H9 (cell line): ENCODE results near the gene C3orf70. TPM values are rescaled to one million over a fixed set of nuclear protein-coding genes. Genes with fewer than 3 reads are reported as not detected.

Experiments used
- DNase-seq: peaks from one replicate; pipeline ENCODE4 v3.0.0-alpha.2; 2017
- H2AFZ ChIP-seq: one replicate; pipeline ENCODE4 v1.6.1; 2013; ENCODE audit warnings: mild to moderate bottlenecking, low read length, control low read depth, moderate library complexity
- H2AK5ac ChIP-seq: 2 replicates; pipeline ENCODE4 v1.6.1; 2013; ENCODE audit warnings: low read length, control low read depth, mixed read lengths; ENCODE audit not compliant: insufficient read length
- H2BK120ac ChIP-seq: one replicate; pipeline ENCODE4 v1.6.1; 2013; ENCODE audit warnings: low read depth, mild to moderate bottlenecking, low read length, control low read depth, inconsistent platforms; ENCODE audit not compliant: poor library complexity, severe bottlenecking
- H2BK12ac ChIP-seq: 2 replicates; pipeline ENCODE4 v1.6.1; 2013; ENCODE audit warnings: low read length, control low read depth, mixed read lengths, low read depth; ENCODE audit not compliant: insufficient read length
- H2BK15ac ChIP-seq: 2 replicates; pipeline ENCODE4 v1.6.1; 2013; ENCODE audit warnings: low read depth, low read length, control low read depth
- H2BK20ac ChIP-seq: one replicate; pipeline ENCODE4 v1.6.1; 2013; ENCODE audit warnings: low read depth, mild to moderate bottlenecking, low read length, control low read depth, inconsistent platforms; ENCODE audit not compliant: poor library complexity, severe bottlenecking
- H2BK5ac ChIP-seq: 2 replicates; pipeline ENCODE4 v1.6.1; 2013; ENCODE audit warnings: low read length, control low read depth, mixed read lengths; ENCODE audit not compliant: insufficient read length
- H3K14ac ChIP-seq: 2 replicates; pipeline ENCODE4 v1.6.1; 2013; ENCODE audit warnings: low read length, control low read depth; ENCODE audit not compliant: insufficient read depth
- H3K18ac ChIP-seq: 2 replicates; pipeline ENCODE4 v1.6.1; 2013; ENCODE audit warnings: low read depth, mild to moderate bottlenecking, mixed read lengths, low read length, control low read depth; ENCODE audit not compliant: insufficient read length
- H3K23ac ChIP-seq: 2 replicates; pipeline ENCODE4 v1.6.1; 2013; ENCODE audit warnings: low read length, control low read depth, mixed read lengths, low read depth; ENCODE audit not compliant: insufficient read length
- H3K23me2 ChIP-seq: 2 replicates; pipeline ENCODE4 v1.6.1; 2013; ENCODE audit warnings: low read depth, mild to moderate bottlenecking, mixed read lengths, low read length, control low read depth; ENCODE audit not compliant: insufficient read length, poor library complexity, severe bottlenecking
- H3K27ac ChIP-seq: 2 replicates; pipeline ENCODE4 v1.5.1; 2013; ENCODE audit warnings: low read length, control low read depth, mixed read lengths, low read depth; ENCODE audit not compliant: insufficient read length
- H3K27me3 ChIP-seq: 2 replicates; pipeline ENCODE4 v1.6.1; 2013; ENCODE audit warnings: low read length, control low read depth, inconsistent platforms; ENCODE audit not compliant: insufficient read depth
- H3K4ac ChIP-seq: 2 replicates; pipeline ENCODE4 v1.6.1; 2013; ENCODE audit warnings: low read depth, mild to moderate bottlenecking, control low read depth, inconsistent platforms, low read length, moderate library complexity
- H3K4me1 ChIP-seq: 2 replicates; pipeline ENCODE4 v1.6.1; 2013; ENCODE audit warnings: low read length, control low read depth, inconsistent platforms; ENCODE audit not compliant: insufficient read depth
- H3K4me2 ChIP-seq: 2 replicates; pipeline ENCODE4 v1.6.1; 2013; ENCODE audit warnings: low read length, control low read depth, mixed read lengths; ENCODE audit not compliant: insufficient read length, insufficient read depth
- H3K56ac ChIP-seq: 2 replicates; pipeline ENCODE4 v1.6.1; 2013; ENCODE audit warnings: low read depth, mild to moderate bottlenecking, mixed read lengths, low read length, control low read depth; ENCODE audit not compliant: insufficient read length
- H3K79me1 ChIP-seq: 2 replicates; pipeline ENCODE4 v1.6.1; 2013; ENCODE audit warnings: low read depth, mild to moderate bottlenecking, moderate library complexity, low read length, control low read depth, inconsistent platforms; ENCODE audit not compliant: insufficient read depth, poor library complexity, severe bottlenecking
- H3K79me2 ChIP-seq: 2 replicates; pipeline ENCODE4 v1.6.1; 2013; ENCODE audit warnings: low read length, control low read depth, inconsistent platforms; ENCODE audit not compliant: insufficient read depth
- H3K9ac ChIP-seq: 2 replicates; pipeline ENCODE4 v1.6.1; 2013; ENCODE audit warnings: low read length, control low read depth, mixed read lengths; ENCODE audit not compliant: insufficient read length; ENCODE audit errors: extremely low read depth
- H3K9me3 ChIP-seq: one replicate; pipeline ENCODE4 v1.6.1; 2013; ENCODE audit warnings: low read depth, low read length, inconsistent platforms; ENCODE audit not compliant: control insufficient read depth
- H3T11ph ChIP-seq: one replicate; pipeline ENCODE4 v1.6.1; 2013; ENCODE audit warnings: mild to moderate bottlenecking, low read length, control low read depth, inconsistent platforms
- H4K20me1 ChIP-seq: one replicate; pipeline ENCODE4 v1.6.1; 2013; ENCODE audit not compliant: control insufficient read depth, insufficient read length, insufficient read depth
- H4K5ac ChIP-seq: 2 replicates; pipeline ENCODE4 v1.6.1; 2013; ENCODE audit warnings: low read depth, mild to moderate bottlenecking, mixed read lengths, low read length, control low read depth; ENCODE audit not compliant: insufficient read length
- H4K8ac ChIP-seq: replicated peaks from 2 replicates; pipeline ENCODE4 v1.6.1; 2013; ENCODE audit warnings: low read length, control low read depth, mixed read lengths, low read depth; ENCODE audit not compliant: insufficient read length
- H4K91ac ChIP-seq: 2 replicates; pipeline ENCODE4 v1.6.1; 2013; ENCODE audit warnings: low read depth, mild to moderate bottlenecking, moderate library complexity, mixed read lengths, low read length, control low read depth; ENCODE audit not compliant: insufficient read length
- H3K27ac Mint-ChIP-seq, 3 experiments: 2 replicates in 2 of 3; 3 replicates in 1 of 3; pipeline ENCODE4 v1.8.0; 2020 to 2021; ENCODE audit warnings: mixed read lengths in 3 of 3, mild to moderate bottlenecking in 1 of 3, moderate library complexity in 1 of 3
- H3K27me3 Mint-ChIP-seq: 2 replicates; pipeline ENCODE4 v1.8.0; 2021; ENCODE audit warnings: low read depth, mild to moderate bottlenecking, moderate library complexity, mixed read lengths
- H3K36me3 Mint-ChIP-seq, 3 experiments: 2 replicates in 2 of 3; 3 replicates in 1 of 3; pipeline ENCODE4 v1.8.0; 2020 to 2021; ENCODE audit warnings: low read depth in 3 of 3, mixed read lengths in 3 of 3; ENCODE audit not compliant: insufficient read depth in 1 of 3
- H3K4me1 Mint-ChIP-seq, 2 experiments: 2 replicates each; pipeline ENCODE4 v1.8.0; 2020; ENCODE audit warnings: mixed read lengths in 2 of 2
- H3K4me3 Mint-ChIP-seq, 2 experiments: 2 replicates in 1 of 2; 3 replicates in 1 of 2; pipeline ENCODE4 v1.8.0; 2020 to 2021; ENCODE audit warnings: mild to moderate bottlenecking in 2 of 2, mixed read lengths in 2 of 2, moderate library complexity in 1 of 2
- H3K9me3 Mint-ChIP-seq, 2 experiments: 2 replicates in 1 of 2; 3 replicates in 1 of 2; pipeline ENCODE4 v1.8.0; 2020; ENCODE audit warnings: mild to moderate bottlenecking in 2 of 2, mixed read lengths in 2 of 2, moderate library complexity in 1 of 2
- CTCF ChIP-seq: fragments of 200-600 bp; sonication (generic); conservative IDR thresholded peaks from 3 replicates; pipeline ENCODE4 v1.8.0; 2021; ENCODE audit warnings: antibody characterized with exemption, mild to moderate bottlenecking
- WGBS: extraction: QIAGEN DNeasy Blood & Tissue Kit; methylation state at CpG from one replicate; pipeline ENCODE4 v1.1.7; 2013; ENCODE audit warnings: missing lambda C conversion rate, low lambda C conversion rate, mixed read lengths; ENCODE audit not compliant: insufficient read length; ENCODE audit errors: extremely low coverage; 5-methylcytosine and 5-hydroxymethylcytosine counted together
- total RNA-seq: library from RNA; stranded (reverse); gene quantifications from 2 replicates; pipeline ENCODE4 v1.2.1, GENCODE V29; 2021

The C3orf70 gene
- total RNA-seq, 1 experiment from 2014 or later = 0.52 TPM

- Histone ChIP-seq H2BK15ac (no peak overlapping the region), H2BK120ac (no peak overlapping the region), H3K9ac (no peak overlapping the region), H4K5ac (no peak overlapping the region), H3K14ac (no peak overlapping the region), H3K79me1 (no peaks in the 10 kb centered on the region), H3K4me1 (no peaks in the 10 kb centered on the region), H3K56ac (no peak overlapping the region), H3K4ac (no peak overlapping the region), H3K27me3 (no peaks in the 10 kb centered on the region), H2BK5ac (no peak overlapping the region), H2BK20ac (no peak overlapping the region), H4K91ac (no peak overlapping the region), H3K9me3 (no peaks in the 10 kb centered on the region), H3K4me2 (no peak overlapping the region), H2BK12ac (no peak overlapping the region), H2AK5ac (no peak overlapping the region), H3K27ac (no peak overlapping the region), H3K23me2 (no peaks in the 10 kb centered on the region), H4K20me1 (no peaks in the 10 kb centered on the region), H3T11ph (no peak overlapping the region), H3K79me2 (no peaks in the 10 kb centered on the region), H3K23ac (no peak overlapping the region), H3K18ac (no peak overlapping the region), H2AFZ (no peak overlapping the region), H4K8ac (no peak overlapping the region)
- no peak overlapping the region for H3K4me3 Mint-ChIP-seq
- peaks cover 0 to 5% of the 10 kb centered on the region in 2 experiments; a peak in 2 of 5 replicates for H3K9me3 Mint-ChIP-seq
- WGBS = no CpG with 5 or more reads among the region's 3 CpGs
- no peak for TF ChIP-seq CTCF
- no peak overlapping the region for H3K27ac Mint-ChIP-seq
- DNase-seq = no peak
- no peaks in the 10 kb centered on the region; a peak in 1 of 7 replicates for H3K36me3 Mint-ChIP-seq
- no peaks in the 10 kb centered on the region for H3K4me1 Mint-ChIP-seq
- no peaks in the 10 kb centered on the region; the same call in none of the 2 replicates for H3K27me3 Mint-ChIP-seq
Observed at GRCh38 chr3:185120126-185120525, 32.7 kb downstream of the C3orf70 start.
